Right kidney (tissue), 1 donor: ENCODE data around the gene LRRC4C.

Experiments
- DNase-seq: peaks from one replicate; pipeline ENCODE4 v3.0.0-alpha.2; 2016

LRRC4C gene

DNA sequence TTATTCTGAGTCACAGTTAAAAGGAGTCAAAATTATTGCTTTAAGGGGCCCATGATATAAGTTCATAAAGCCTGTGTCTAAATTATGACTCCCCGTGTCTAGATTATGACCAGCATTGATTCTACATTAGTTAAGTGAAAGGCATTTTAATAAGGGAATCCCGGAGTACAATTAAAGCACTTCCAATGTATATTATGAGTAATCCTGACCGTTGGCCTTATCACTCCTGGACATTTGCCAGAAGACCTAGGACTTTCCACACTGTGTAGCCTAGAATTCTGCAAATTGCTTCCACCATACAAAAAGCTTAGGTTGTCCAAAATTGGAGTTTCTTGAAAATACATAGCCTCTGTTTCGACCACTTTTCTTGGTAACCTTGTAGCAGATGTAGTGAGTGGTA is 1292.6 kb downstream of the LRRC4C start:
- DNase-seq = no peak

DNA sequence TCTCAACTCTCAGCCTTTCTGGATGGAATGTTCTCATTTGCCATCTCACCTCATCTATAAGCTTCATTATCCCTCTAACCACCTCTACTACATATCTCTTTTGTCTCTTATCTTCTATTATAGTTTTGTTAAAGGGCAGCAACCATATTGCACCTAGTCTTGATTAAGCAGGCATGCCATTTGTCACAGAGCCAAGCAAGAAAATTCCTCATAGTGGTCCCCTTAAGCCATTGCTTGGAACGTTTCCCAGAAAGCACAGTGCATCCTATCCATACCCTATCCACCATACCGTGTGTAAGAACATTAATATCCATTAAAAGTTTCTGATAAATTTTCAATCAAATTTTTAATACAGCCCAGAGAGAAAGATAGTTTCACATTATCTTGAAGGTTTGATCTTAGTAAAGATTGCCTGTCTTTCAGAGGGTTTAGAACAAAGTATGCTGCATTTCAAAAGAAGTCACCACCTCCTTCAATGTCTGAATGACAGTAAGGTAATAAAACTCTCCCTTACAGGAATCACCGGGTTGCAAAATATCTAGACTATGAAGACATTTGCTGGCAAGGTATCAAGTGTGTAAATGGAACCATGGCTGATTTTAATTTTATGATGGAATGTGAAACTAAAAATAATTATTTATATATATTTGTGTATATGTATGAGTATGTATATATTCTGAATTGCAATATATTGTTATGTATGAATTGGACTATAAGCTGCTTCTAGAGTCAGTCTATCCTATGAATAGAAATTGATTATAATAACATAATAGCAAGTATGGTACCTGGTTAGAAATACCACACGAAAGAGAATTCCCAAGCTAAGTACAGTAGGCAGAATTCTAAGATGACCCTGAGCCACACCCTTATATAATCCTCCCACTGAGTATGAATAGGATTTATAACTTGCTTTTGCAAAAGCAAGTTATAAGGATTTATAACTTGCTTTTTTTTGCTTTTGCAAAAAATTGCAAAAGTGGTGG is 1296.3 kb downstream of the LRRC4C start:
- no peak for DNase-seq

DNA sequence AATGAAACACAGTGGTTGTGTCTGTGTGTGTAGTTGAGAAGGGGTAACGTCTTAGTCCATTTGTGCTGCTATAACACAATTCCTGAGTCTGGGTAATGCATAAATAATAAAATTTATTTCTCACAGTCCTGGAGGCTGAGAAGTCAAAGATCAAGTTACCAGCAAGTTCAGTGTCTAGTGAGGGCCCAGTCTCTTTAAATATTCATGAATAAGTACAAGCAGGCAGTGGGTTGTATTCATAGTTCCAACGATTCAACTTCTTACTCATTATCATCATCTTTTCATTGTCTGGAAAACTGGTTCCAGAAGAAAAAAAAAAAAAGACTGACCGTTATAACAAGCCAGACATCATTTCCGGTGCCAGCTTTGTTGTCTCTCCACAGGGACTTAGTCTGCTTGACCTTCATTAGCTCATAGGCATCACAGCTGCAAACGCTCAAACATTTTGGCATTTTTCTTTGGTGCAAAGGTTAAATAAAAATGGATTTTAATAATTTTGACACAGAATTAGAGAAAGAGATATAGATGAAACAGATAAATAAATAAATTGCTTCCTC is 1297.5 kb downstream of the LRRC4C start:
- DNase-seq = no peak

DNA sequence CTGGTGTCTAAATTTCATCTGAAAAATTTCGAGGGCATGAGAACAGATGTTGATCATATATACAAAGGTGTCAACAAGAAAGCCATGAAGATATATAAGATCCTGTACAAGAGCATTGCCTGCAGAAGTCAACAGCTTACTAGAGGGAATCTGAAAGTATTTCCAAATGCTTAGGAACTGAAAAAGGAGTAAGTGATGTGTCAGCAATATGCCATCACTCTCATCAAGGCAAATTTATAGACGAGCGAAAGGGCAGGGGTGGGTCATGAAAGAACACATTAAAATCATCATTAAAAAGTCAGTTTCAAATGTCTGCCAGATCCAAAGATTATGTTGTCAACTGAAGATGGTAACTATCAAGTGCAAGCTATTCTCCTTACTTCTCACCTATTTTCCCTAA is 1299.0 kb downstream of the LRRC4C start:
- DNase-seq = no peak

GRCh38 chr11:40149721-40150120 is 1309.7 kb downstream of the LRRC4C start:
- no peak for DNase-seq

DNA sequence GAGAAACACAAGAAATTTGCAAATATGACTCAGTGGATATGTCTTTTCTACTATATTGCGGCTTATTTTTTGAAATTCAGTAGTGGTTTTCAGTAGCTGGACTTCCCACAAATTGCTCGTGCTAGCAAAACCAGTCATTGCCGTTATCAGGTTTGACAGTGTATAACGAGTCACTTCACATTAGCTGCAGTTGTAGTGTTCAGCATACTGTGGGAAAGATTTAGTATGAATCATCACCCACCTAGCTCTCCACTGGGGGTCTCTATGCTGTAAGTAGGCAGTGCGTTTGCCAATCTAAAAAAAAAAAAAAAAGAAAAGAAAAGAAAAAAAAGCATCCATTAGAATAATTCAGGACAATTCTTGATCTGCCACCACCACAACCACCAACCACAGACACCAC is 1318.9 kb downstream of the LRRC4C start:
- DNase-seq = no peak

DNA sequence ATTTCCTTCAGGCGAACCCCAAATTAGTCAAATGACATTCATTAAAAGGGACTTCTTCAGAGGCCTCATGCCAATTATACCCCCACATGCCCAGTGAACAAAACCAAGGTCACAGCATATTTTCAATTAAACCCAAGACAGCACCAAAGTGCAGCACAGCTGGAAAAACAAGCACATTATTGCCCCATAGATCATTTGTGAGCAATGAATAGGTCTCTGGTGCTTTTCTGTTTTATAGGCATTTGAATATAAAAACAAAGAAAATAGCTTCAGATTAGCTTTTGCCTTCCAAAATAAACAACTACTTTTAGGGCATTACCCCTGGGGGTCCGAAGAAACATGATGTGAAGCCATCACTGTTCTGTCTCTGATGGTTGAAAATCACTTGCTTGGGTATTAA is 1319.9 kb downstream of the LRRC4C start:
- no peak for DNase-seq

- no peak for DNase-seq
Measured at GRCh38 chr11:40139066-40139465, 1320.4 kb downstream of the LRRC4C start.

- DNase-seq = no peak
Measured at GRCh38 chr11:40134820-40135570, 1324.5 kb downstream of the LRRC4C start.

GRCh38 chr11:40133498-40133897 is 1326.0 kb downstream of the LRRC4C start:
- no peak for DNase-seq

DNA sequence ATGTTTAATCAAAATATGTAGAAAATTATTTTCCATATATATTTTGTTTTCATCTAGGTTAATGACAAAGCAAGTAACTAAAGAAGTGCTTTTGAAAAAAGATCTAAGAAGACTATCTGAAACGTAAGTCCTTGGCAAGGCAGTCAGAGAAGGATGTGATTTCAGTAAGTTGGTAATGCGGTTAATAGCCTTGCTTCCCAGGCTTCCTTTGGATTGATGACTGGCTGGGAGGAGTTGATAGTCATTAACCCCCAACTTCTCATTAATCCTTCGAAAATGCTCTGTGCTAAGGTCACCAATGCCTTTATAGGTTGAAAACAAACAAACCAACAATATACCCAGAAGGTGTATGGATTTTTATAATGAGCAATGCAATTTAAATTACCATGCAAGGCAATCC is 1326.5 kb downstream of the LRRC4C start:
- no peak for DNase-seq

GRCh38 chr11:40130427-40130826 is 1329.0 kb downstream of the LRRC4C start:
- DNase-seq = no peak

- no peak for DNase-seq
Measured at GRCh38 chr11:40129266-40129665, 1330.2 kb downstream of the LRRC4C start.

- DNase-seq = no peak
Measured at GRCh38 chr11:40125054-40125453, 1334.4 kb downstream of the LRRC4C start.

- no peak for DNase-seq
Measured at GRCh38 chr11:40119661-40120060, 1339.8 kb downstream of the LRRC4C start.

GRCh38 chr11:40118780-40119179 is 1340.7 kb downstream of the LRRC4C start:
- no peak for DNase-seq

DNA sequence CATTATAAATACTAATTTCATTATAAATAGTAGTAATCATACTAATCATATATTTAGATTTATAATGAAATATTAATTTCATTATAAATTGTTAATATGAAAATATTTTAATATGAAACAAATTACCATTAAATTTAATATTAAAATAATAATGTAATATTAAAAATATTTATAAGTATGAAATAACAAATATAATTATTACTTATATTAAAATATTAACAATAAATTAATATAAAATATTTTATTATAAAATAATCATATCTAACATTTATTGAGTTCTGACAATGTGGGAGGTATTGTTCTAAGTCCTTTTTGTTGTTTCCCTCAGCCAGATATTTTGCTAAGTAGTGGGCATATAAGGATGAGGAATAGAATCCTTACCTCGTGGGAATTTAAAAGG is 1341.4 kb downstream of the LRRC4C start:
- DNase-seq = no peak

DNA sequence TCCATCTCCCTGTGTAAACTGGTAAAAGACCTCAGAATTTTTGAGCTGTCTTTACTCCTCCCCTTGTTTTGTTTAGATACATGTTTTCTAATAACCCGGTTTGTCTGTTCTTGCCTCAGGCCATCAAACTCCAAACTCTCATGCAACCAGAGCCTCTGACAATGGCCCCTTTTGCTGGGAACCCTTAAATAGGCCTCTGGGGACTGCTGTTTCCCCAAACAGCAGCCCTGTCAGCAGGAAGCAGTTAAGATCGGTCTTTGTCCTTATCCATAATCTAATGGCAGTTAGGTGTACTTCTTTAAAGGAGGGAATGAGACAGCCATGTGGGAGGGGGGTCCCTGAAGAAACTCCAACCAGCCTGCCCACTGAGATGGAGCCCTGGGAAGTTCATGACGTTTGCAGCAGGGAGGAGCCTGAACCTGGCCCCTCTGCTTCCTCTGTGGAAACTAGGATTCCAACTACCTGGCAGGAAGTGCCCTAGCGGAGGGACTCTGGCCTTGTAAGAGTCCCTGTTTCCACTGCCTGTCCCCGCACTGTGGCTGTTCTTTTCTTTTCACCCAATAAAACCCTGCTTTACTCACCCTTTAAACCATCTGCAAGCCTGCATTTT is 1354.4 kb downstream of the LRRC4C start:
- no peak for DNase-seq

DNA sequence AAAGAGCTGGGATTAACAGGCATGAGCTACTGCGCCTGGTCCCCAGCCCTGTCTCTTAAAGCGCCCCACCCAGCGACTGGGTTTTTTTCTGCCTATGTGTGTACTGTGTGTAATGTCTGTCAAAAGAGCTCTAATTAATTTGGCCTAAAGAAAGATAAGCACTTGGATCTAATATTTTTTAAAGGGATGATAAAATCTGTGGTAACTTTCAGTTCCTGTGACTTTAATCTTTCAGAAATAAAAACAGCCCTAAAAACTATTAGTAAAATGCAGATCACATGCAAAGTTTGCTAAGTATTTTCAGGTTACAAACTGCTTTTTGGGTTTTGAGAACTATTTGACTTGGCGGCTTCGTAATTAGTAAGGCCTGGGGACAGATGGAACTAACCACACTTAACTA is 1358.7 kb downstream of the LRRC4C start:
- DNase-seq = no peak

- no peak for DNase-seq
Measured at GRCh38 chr11:40100162-40100553, 1359.3 kb downstream of the LRRC4C start.

GRCh38 chr11:40099426-40100161 is 1359.9 kb downstream of the LRRC4C start:
- DNase-seq = no peak

DNA sequence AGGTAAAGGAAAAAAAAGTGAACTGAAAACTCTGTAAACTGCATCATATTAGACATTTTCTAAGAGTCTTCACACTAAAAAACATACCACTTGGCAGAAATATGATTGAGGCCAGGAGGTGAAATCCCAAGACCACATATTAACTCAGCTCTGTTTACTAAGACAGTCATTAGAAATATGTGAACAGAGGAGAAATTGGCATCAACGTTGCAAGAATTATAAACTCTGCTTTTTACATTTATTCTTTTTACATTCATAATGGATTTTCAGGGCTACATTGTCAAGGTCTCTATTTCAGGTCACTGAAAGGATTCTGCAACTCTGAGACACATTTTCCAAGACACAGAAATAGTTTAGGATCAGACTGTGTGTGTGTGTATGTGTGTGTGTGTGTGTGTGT is 1364.0 kb downstream of the LRRC4C start:
- DNase-seq = no peak
